Activated CD4-positive, alpha-beta T cell treated with anti-CD3 and anti-CD28 coated beads, Interleukin-2, amount 50 U/mL, for 48 hours (primary cell): ENCODE data around the gene C1QL1.

Experiments used
- DNase-seq, 2 experiments: peaks; one replicate each; pipeline ENCODE4 v3.0.0-alpha.2; 2020

The C1QL1 gene

GRCh38 chr17:44968225-44969143 lies at the start of gene C1QL1:
Gene C1QL1 (minus strand): TSS chr17:44968303. CDS start chr17:44968048, 255 bp downstream.
- peak; percentile 90 for DNase-seq

- DNase-seq: peak in 1 of 2 experiments; percentile 5
These were observed 48.7 kb upstream of the C1QL1 start for GRCh38 chr17:45016823-45017222.

- DNase-seq: no peak
These were observed 48.1 kb upstream of the C1QL1 start for GRCh38 chr17:45016237-45016636.

GRCh38 chr17:45013021-45013997 lies 45.2 kb upstream of the C1QL1 start:
- no peak for DNase-seq

GRCh38 chr17:45011767-45012166 lies 43.7 kb upstream of the C1QL1 start:
- DNase-seq: no peak

- DNase-seq: no peak
These were observed 41.8 kb upstream of the C1QL1 start for GRCh38 chr17:45009676-45010467.

- DNase-seq: no peak
These were observed 40.1 kb upstream of the C1QL1 start for GRCh38 chr17:45008216-45008615.

- DNase-seq: no peak
These were observed 38.9 kb upstream of the C1QL1 start for GRCh38 chr17:45006927-45007461.

- no peak for DNase-seq
These were observed 37.6 kb upstream of the C1QL1 start for GRCh38 chr17:45005700-45006099.

GRCh38 chr17:45004388-45004787 lies 36.3 kb upstream of the C1QL1 start:
- DNase-seq: no peak

GRCh38 chr17:45003877-45004276 lies 35.8 kb upstream of the C1QL1 start:
- DNase-seq: no peak

- DNase-seq: no peak
These were observed 33.2 kb upstream of the C1QL1 start for GRCh38 chr17:45001310-45001709.

- no peak for DNase-seq
These were observed 31.3 kb upstream of the C1QL1 start for GRCh38 chr17:44999433-44999832.

- DNase-seq: no peak
These were observed 30.5 kb upstream of the C1QL1 start for GRCh38 chr17:44998646-44999045.

GRCh38 chr17:44997733-44998520 lies 29.8 kb upstream of the C1QL1 start:
- DNase-seq: no peak

- no peak for DNase-seq
These were observed 28.2 kb upstream of the C1QL1 start for GRCh38 chr17:44996304-44996703.

- no peak for DNase-seq
These were observed 27.4 kb upstream of the C1QL1 start for GRCh38 chr17:44995436-44996001.

GRCh38 chr17:44992242-44992939 lies 24.3 kb upstream of the C1QL1 start:
- no peak for DNase-seq

- DNase-seq: no peak
These were observed 22.9 kb upstream of the C1QL1 start for GRCh38 chr17:44990994-44991393.

- DNase-seq: no peak
These were observed 21.5 kb upstream of the C1QL1 start for GRCh38 chr17:44989552-44990138.
